ENCODE data around the gene BACH2.

Gene BACH2

GRCh38 chr6:89886378-89887120, 410.1 kb downstream of the BACH2 start:
- Mint-ChIP-seq H3K27ac (no peak overlapping the region), H3K36me3 (no peaks in the 10 kb centered on the region), H3K9me3 (no peaks in the 10 kb centered on the region), H3K4me1 (peaks cover 8% of the 10 kb centered on the region), H3K4me3 (no peak overlapping the region)
- no peak for ATAC-seq
- no peak for DNase-seq (ENCODE audit: low spot score in 2 of 2)

Measured in stimulated activated effector memory CD8-positive, alpha-beta T cell treated with anti-CD3 and anti-CD28 coated beads, Interleukin-12 subunit alpha, Interleukin-12 subunit beta, amount 100 ng/mL, for 72 hours (primary cell).